Lower lobe of right lung (tissue), 2 donors: ENCODE measurements around the gene EPB41L4B. TPM values are rescaled to one million over a fixed set of nuclear protein-coding genes. Genes with fewer than 3 reads are reported as not detected.
"Not testable (repeated sequence)": the region's sequence is repeated elsewhere in the genome, so short reads cannot be mapped to it uniquely, and the experiment has no call there.

ENCODE experiments used
- ATAC-seq, 2 donors: fragments of 200-7000 bp; cut with Tn5 transposase; one replicate each; pipeline ENCODE4 v1.9.1; 2020 to 2022; ENCODE audit warnings: mild to moderate bottlenecking in 2 of 2, moderate library complexity in 2 of 2
- DNase-seq: peaks from one replicate; pipeline ENCODE4 v3.0.0-alpha.2; 2020
- H3K27ac ChIP-seq: fragments of 200-600 bp; one replicate; pipeline ENCODE4 v1.8.0; 2022
- H3K27me3 ChIP-seq: fragments of 200-600 bp; one replicate; pipeline ENCODE4 v1.8.0; 2022; ENCODE audit warnings: low read depth
- H3K36me3 ChIP-seq: fragments of 200-600 bp; one replicate; pipeline ENCODE4 v1.8.0; 2022; ENCODE audit warnings: mild to moderate bottlenecking
- H3K4me1 ChIP-seq: fragments of 200-600 bp; one replicate; pipeline ENCODE4 v1.8.0; 2022
- H3K4me3 ChIP-seq: fragments of 200-600 bp; one replicate; pipeline ENCODE4 v1.8.0; 2022; ENCODE audit warnings: mild to moderate bottlenecking
- H3K9me3 ChIP-seq: fragments of 200-600 bp; one replicate; pipeline ENCODE4 v1.8.0; 2022
- intact Hi-C: fragments of 100-400 bp; cut with DNase I; formaldehyde crosslinking; loops from one replicate; pipeline ENCODE4 v1.11.0; 2022
- total RNA-seq: library from RNA; stranded (reverse); fragmentation: NEBNext Ultra II Directional; extraction: Animal tissue kit (Norgen Biotek cat#: 25700); gene quantifications from one replicate; pipeline ENCODE4 v1.2.1, GENCODE V29; 2021
- TF ChIP-seq, protein P1 (sequence below): fragments of 200-600 bp; IDR thresholded peaks from one replicate; pipeline ENCODE4 v1.8.0; 2022; ENCODE audit warnings: antibody characterized with exemption, mild to moderate bottlenecking
- donor health status: DM: no; HTN: yes; CAD: no; lungs with severe emphysema.

The EPB41L4B gene
- total RNA-seq, 1 donor from 2014 or later = 12.1 TPM

DNA sequence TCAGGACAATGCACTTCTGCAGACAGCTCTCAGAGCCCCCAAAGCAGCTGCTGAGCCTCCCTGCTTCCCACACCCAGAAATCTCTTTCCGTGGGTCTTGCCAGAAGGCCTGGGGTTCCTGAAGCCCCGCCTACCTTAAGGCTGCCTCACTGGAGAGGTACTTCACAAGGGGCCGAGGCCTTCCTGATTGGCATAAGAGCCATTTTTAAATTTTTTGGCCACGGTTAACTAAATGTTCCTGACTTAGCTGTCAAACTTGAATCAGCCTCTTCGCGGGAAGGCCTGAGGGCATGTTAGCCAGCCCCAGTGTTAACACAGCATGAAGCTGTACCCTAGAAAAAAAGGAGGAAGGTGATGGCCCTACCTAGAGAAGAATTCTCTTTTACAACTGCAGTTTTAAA is 20.7 kb upstream of the EPB41L4B start:
- Histone ChIP-seq H3K36me3 (no peaks in the 10 kb centered on the region), H3K27ac (peak overlapping the region; percentile 3), H3K4me3 (no peak overlapping the region), H3K4me1 (peaks cover 16% of the 10 kb centered on the region), H3K9me3 (no peaks in the 10 kb centered on the region), H3K27me3 (no peaks in the 10 kb centered on the region)
- TF ChIP-seq, protein P1, sequence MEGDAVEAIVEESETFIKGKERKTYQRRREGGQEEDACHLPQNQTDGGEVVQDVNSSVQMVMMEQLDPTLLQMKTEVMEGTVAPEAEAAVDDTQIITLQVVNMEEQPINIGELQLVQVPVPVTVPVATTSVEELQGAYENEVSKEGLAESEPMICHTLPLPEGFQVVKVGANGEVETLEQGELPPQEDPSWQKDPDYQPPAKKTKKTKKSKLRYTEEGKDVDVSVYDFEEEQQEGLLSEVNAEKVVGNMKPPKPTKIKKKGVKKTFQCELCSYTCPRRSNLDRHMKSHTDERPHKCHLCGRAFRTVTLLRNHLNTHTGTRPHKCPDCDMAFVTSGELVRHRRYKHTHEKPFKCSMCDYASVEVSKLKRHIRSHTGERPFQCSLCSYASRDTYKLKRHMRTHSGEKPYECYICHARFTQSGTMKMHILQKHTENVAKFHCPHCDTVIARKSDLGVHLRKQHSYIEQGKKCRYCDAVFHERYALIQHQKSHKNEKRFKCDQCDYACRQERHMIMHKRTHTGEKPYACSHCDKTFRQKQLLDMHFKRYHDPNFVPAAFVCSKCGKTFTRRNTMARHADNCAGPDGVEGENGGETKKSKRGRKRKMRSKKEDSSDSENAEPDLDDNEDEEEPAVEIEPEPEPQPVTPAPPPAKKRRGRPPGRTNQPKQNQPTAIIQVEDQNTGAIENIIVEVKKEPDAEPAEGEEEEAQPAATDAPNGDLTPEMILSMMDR = no peak
- intact Hi-C loops = no loop called here
- DNase-seq (peak; percentile 71), ATAC-seq (peak; percentile 84 to 89)

DNA sequence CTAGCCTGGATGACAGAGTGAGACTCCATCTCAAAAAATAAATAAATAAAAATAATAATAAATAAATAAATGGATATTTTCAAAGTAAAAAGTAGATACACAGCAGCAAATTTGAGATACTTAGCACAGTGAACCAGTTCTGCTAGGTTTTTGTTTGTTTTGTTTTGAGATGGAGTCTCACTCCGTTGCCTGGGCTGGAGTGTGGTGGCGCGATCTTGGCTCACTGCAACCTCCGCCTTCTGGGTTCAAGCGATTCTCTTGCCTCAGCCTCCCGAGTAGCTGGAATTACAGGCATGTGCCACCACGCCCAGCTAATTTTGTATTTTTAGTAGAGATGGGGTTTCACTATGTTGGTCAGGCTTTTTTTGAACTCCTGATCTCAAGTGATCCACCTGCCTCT is 20.1 kb upstream of the EPB41L4B start:
- H3K4me1 ChIP-seq = peaks cover 16% of the 10 kb centered on the region
- intact Hi-C loops, H3K9me3 ChIP-seq, H3K4me3 ChIP-seq, H3K36me3 ChIP-seq, H3K27me3 ChIP-seq, DNase-seq: not testable (repeated sequence)
- peak in 1 of 2 donors; percentile 55 for ATAC-seq
- peak overlapping the region; percentile 3 for H3K27ac ChIP-seq

DNA sequence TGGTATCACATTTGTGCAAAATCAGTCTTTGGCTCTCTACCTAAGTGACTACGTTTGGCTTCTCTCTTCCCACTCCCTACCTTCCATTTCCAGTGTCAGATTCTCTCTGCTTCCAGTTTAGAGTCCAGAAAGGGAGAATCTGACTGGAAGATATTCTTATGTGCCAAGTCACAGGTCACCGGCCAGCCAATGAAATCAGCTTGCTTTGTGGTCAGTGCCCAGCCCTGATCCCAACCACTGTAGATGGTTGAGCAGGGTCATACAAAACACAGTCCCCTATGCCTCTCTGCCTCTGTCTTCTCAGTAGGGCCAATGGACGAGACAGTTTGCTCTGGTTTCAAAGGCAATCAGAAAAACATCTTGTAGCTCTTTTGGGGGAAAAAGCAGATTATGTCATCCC is 15.6 kb upstream of the EPB41L4B start:
- TF ChIP-seq, protein P1 = no peak
- ATAC-seq = no peak
- Histone ChIP-seq H3K9me3 (no peaks in the 10 kb centered on the region), H3K4me1 (no peaks in the 10 kb centered on the region), H3K27me3 (no peaks in the 10 kb centered on the region), H3K27ac (no peak overlapping the region), H3K36me3 (no peaks in the 10 kb centered on the region), H3K4me3 (no peak overlapping the region)
- intact Hi-C loops = no loop called here
- DNase-seq = no peak

- no peak for ATAC-seq
- DNase-seq = no peak
- Histone ChIP-seq H3K27ac (no peak overlapping the region), H3K27me3 (no peaks in the 10 kb centered on the region), H3K4me1 (peaks cover 3% of the 10 kb centered on the region), H3K9me3 (no peaks in the 10 kb centered on the region), H3K4me3 (no peak overlapping the region), H3K36me3 (no peaks in the 10 kb centered on the region)
- intact Hi-C loops = no loop called here
- TF ChIP-seq, protein P1 = no peak
Measured at GRCh38 chr9:109335929-109336328, 15.1 kb upstream of the EPB41L4B start.

DNA sequence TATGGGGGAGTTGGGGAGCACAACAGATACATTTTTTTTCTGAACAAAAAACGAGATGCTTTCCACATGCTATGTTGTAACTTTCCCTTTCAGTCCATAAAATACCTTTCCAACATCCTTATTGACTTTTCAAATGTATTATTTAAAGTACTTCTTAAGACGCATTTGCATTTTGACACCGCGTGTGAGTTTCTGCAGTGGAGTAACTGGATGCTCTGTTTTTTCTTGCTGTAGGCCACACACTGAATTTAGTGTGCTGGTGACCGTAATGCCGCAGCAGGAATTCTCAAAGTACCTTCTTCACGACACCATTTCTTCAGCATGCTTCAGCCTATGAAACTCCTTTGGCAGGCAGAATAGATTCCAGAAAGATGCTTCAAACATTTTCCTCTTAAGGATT is 14.3 kb upstream of the EPB41L4B start:
- TF ChIP-seq, protein P1 = no peak
- DNase-seq = no peak
- intact Hi-C loops = no loop called here
- H3K27ac ChIP-seq = no peak overlapping the region
- H3K27me3 ChIP-seq = no peaks in the 10 kb centered on the region
- H3K4me1 ChIP-seq = peaks cover 9% of the 10 kb centered on the region
- H3K36me3 ChIP-seq = no peaks in the 10 kb centered on the region
- no peak overlapping the region for H3K4me3 ChIP-seq
- no peak for ATAC-seq
- H3K9me3 ChIP-seq = no peaks in the 10 kb centered on the region

DNA sequence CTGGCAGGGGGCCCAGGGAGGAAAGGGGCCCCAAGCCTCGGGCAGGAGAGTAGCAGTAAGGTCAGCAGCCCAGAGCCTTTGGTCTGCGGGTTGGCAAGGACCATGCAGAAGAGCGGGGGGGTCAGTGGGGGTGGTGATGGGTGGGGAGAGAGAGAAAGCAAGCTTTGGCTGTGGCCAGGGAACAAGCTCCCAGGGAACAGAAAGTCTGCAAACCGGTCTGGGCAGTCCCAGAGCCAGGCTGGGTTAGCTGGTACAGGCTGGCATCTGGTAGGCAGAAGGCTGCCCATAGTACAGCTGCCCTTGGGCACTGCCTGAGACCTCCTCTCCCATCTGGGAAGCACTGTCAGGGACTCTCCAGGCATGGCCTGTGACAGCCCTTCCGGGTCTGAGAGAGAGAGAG is 10.5 kb upstream of the EPB41L4B start:
- intact Hi-C loops = no loop called here
- ATAC-seq = peak; percentile 92
- H3K4me3 ChIP-seq = no peak overlapping the region
- H3K27me3 ChIP-seq = no peaks in the 10 kb centered on the region
- DNase-seq = peak; percentile 91
- TF ChIP-seq, protein P1 = no peak
- no peaks in the 10 kb centered on the region for H3K9me3 ChIP-seq
- no peaks in the 10 kb centered on the region for H3K36me3 ChIP-seq
- H3K27ac ChIP-seq = peak overlapping the region; percentile 41
- H3K4me1 ChIP-seq = peaks cover 30% of the 10 kb centered on the region
